Frontal cortex (tissue), 4 donors: ENCODE data around the gene ZDHHC18. TPM values are rescaled to one million over a fixed set of nuclear protein-coding genes. Genes with fewer than 3 reads are reported as not detected.
A peak's percentile ranks its signal among the peaks of the same experiment; 100 is the strongest.
"Not testable (repeated sequence)": the region's sequence is repeated elsewhere in the genome, so short reads cannot be mapped to it uniquely, and the experiment has no call there.

Experiments
- DNase-seq, 2 donors: peaks; one replicate each; pipeline ENCODE4 v3.0.0; 2012; ENCODE audit warnings: low spot score in 2 of 2
- FAIRE-seq: peaks from 2 replicates; lab custom pipeline; 2012; peaks lifted over from hg19 to GRCh38; lab: Jason Lieb, UNC
- total RNA-seq: library from RNA; depleted of rRNA; stranded (reverse); fragments of >200 nt; gene quantifications from one replicate; pipeline ENCODE4 v1.2.3, GENCODE V29; 2014
- donor health status: control.
- donor health status: control.
- donor health status: control.

The ZDHHC18 gene
- total RNA-seq, 1 donor from 2014 or later = 5.7 TPM

- FAIRE-seq = no peak
- no peak for DNase-seq
These were observed 4.6 kb downstream of the ZDHHC18 start for GRCh38 chr1:26831059-26831458.

GRCh38 chr1:26831546-26832248 lies 5.2 kb downstream of the ZDHHC18 start:
- FAIRE-seq (no peak), DNase-seq (no peak)

- no peak for DNase-seq
These were observed 5.9 kb downstream of the ZDHHC18 start for GRCh38 chr1:26832249-26832960.

GRCh38 chr1:26833432-26834405 lies 7.2 kb downstream of the ZDHHC18 start:
- FAIRE-seq (no peak), DNase-seq (no peak)

More at GRCh38 chr1:26832249-26832960, 5.9 kb downstream of the ZDHHC18 start:
- FAIRE-seq = no peak

- not testable (repeated sequence) for FAIRE-seq, DNase-seq
These were observed 11.2 kb downstream of the ZDHHC18 start for GRCh38 chr1:26837665-26838064.

- FAIRE-seq = no peak
- no peak for DNase-seq
These were observed 12.2 kb downstream of the ZDHHC18 start for GRCh38 chr1:26838474-26839338.

- FAIRE-seq = no peak
These were observed 12.8 kb downstream of the ZDHHC18 start for GRCh38 chr1:26839339-26839722.

GRCh38 chr1:26839779-26840178 lies 13.3 kb downstream of the ZDHHC18 start:
- no peak for DNase-seq
- no peak for FAIRE-seq

More at GRCh38 chr1:26839339-26839722, 12.8 kb downstream of the ZDHHC18 start:
- DNase-seq = no peak

GRCh38 chr1:26844424-26845196 lies 18.1 kb downstream of the ZDHHC18 start:
- FAIRE-seq = no peak
- DNase-seq = no peak

- DNase-seq, FAIRE-seq: not testable (repeated sequence)
These were observed 21.3 kb downstream of the ZDHHC18 start for GRCh38 chr1:26847826-26848225.

GRCh38 chr1:26848499-26848898 lies 22.0 kb downstream of the ZDHHC18 start:
- no peak for DNase-seq
- no peak for FAIRE-seq

- no peak for DNase-seq
- no peak for FAIRE-seq
These were observed 22.7 kb downstream of the ZDHHC18 start for GRCh38 chr1:26848941-26849774.

- no peak for DNase-seq
- no peak for FAIRE-seq
These were observed 24.7 kb downstream of the ZDHHC18 start for GRCh38 chr1:26851106-26851684.

GRCh38 chr1:26852701-26853100 lies 26.2 kb downstream of the ZDHHC18 start:
- FAIRE-seq (no peak), DNase-seq (no peak)

GRCh38 chr1:26853156-26853555 lies 26.7 kb downstream of the ZDHHC18 start:
- peak; percentile 57 to 82 for DNase-seq
- no peak for FAIRE-seq

GRCh38 chr1:26853600-26853999 lies 27.1 kb downstream of the ZDHHC18 start:
- FAIRE-seq = no peak
- no peak for DNase-seq

- FAIRE-seq = no peak
These were observed 28.4 kb downstream of the ZDHHC18 start for GRCh38 chr1:26854906-26855305.

More at GRCh38 chr1:26854906-26855305, 28.4 kb downstream of the ZDHHC18 start:
- no peak for DNase-seq
